HL-60/S4 treated with retinoic acid at 250 ng/mL for 4 days and 3 days (cell line): Measurements from ENCODE around the gene GGT1.
"Not testable (repeated sequence)": the region's sequence is repeated elsewhere in the genome, so short reads cannot be mapped to it uniquely, and the experiment has no call there.

Source experiments
- in situ Hi-C: fragments of 300-500 bp; cut with MboI; formaldehyde crosslinking; loops from 2 replicates; pipeline ENCODE4 v1.7.0; 2022; ENCODE audit warnings: low sequenced_read_pairs

GGT1 gene

GRCh38 chr22:24583221-24584165, 19.5 kb upstream of the GGT1 start:
- in situ Hi-C loops, result no loop called here

GRCh38 chr22:24584166-24584790, 18.7 kb upstream of the GGT1 start:
- in situ Hi-C loops, result no loop called here

- in situ Hi-C loops, result no loop called here
These were observed 18.1 kb upstream of the GGT1 start for GRCh38 chr22:24584871-24585411.

GRCh38 chr22:24585461-24585860, 17.5 kb upstream of the GGT1 start:
- in situ Hi-C loops, result no loop called here

- in situ Hi-C loops, result no loop called here
These were observed 17.0 kb upstream of the GGT1 start for GRCh38 chr22:24585927-24586546.

GRCh38 chr22:24587251-24587650, 15.7 kb upstream of the GGT1 start:
- in situ Hi-C loops, result no loop called here

GRCh38 chr22:24587948-24588347, 15.0 kb upstream of the GGT1 start:
- in situ Hi-C loops, result no loop called here

GRCh38 chr22:24588381-24588756, 14.6 kb upstream of the GGT1 start:
- in situ Hi-C loops, result no loop called here

GRCh38 chr22:24588757-24589481, 14.1 kb upstream of the GGT1 start:
- in situ Hi-C loops, result no loop called here

GRCh38 chr22:24589518-24590030, 13.4 kb upstream of the GGT1 start:
- in situ Hi-C loops, result no loop called here

GRCh38 chr22:24590596-24591173, 12.3 kb upstream of the GGT1 start:
- in situ Hi-C loops, result no loop called here

GRCh38 chr22:24591286-24591830, 11.6 kb upstream of the GGT1 start:
- in situ Hi-C loops, result no loop called here

GRCh38 chr22:24592058-24592850, 10.7 kb upstream of the GGT1 start:
- in situ Hi-C loops, result no loop called here

- in situ Hi-C loops, result no loop called here
These were observed 10.0 kb upstream of the GGT1 start, which contains the start of gene LRRC75B for GRCh38 chr22:24592851-24593558. TSS of gene LRRC75B (minus strand) at chr22:24593073. CDS start at chr22:24593039, 34 bp downstream.

- in situ Hi-C loops, result not testable (repeated sequence)
These were observed 9.5 kb upstream of the GGT1 start for GRCh38 chr22:24593559-24593835.

- in situ Hi-C loops, result no loop called here
These were observed 9.0 kb upstream of the GGT1 start for GRCh38 chr22:24593836-24594568.

- in situ Hi-C loops, result no loop called here
These were observed 8.3 kb upstream of the GGT1 start for GRCh38 chr22:24594569-24595120.

- in situ Hi-C loops, result no loop called here
These were observed 7.8 kb upstream of the GGT1 start for GRCh38 chr22:24595228-24595627.
